Central memory CD8-positive, alpha-beta T cell (primary cell): ENCODE data around the gene OMA1.
A peak's percentile ranks its signal among the peaks of the same experiment; 100 is the strongest.
"Not testable (repeated sequence)": the region's sequence is repeated elsewhere in the genome, so short reads cannot be mapped to it uniquely, and the experiment has no call there.

Experiments
- ATAC-seq: fragments of 150-1000 bp; cut with Tn5 transposase; replicated peaks from 2 replicates; pipeline ENCODE4 v1.10.0; 2022; ENCODE audit warnings: mild to moderate bottlenecking, moderate FRiP score, moderate number of reproducible peaks; ENCODE audit not compliant: poor library complexity, severe bottlenecking; ENCODE audit errors: extremely low read depth
- DNase-seq, 2 donors: peaks; one replicate each; pipeline ENCODE4 v3.0.0; 2021; ENCODE audit warnings: low spot score in 2 of 2
- H3K27ac Mint-ChIP-seq: one replicate; pipeline ENCODE4 v1.8.0; 2022; ENCODE audit warnings: low read depth, mild to moderate bottlenecking, moderate library complexity, mixed read lengths
- H3K27me3 Mint-ChIP-seq: one replicate; pipeline ENCODE4 v1.8.0; 2022; ENCODE audit warnings: mixed read lengths
- H3K36me3 Mint-ChIP-seq: one replicate; pipeline ENCODE4 v1.8.0; 2022; ENCODE audit warnings: mild to moderate bottlenecking, moderate library complexity, mixed read lengths; ENCODE audit not compliant: insufficient read depth
- H3K4me1 Mint-ChIP-seq: one replicate; pipeline ENCODE4 v1.8.0; 2022; ENCODE audit warnings: mixed read lengths
- H3K4me3 Mint-ChIP-seq: one replicate; pipeline ENCODE4 v1.8.0; 2022; ENCODE audit warnings: mild to moderate bottlenecking, moderate library complexity, mixed read lengths
- H3K9me3 Mint-ChIP-seq: one replicate; pipeline ENCODE4 v1.8.0; 2022; ENCODE audit warnings: mixed read lengths

Gene OMA1

DNA sequence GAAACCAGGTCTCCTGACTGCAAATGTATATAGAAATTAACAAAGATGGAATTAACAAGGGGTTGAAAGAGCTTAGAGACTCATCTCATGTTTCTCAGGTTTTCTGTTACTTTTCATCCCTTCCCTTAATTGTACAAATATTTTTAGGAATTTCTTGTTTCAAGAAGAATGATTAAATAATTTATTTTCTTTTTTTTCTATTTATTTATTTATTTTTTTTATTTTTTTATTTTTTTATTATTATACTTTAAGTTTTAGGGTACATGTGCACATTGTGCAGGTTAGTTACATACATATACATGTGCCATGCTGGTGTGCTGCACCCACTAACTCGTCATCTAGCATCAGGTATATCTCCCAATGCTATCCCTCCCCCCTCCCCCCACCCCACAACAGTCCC is 35.6 kb upstream of the OMA1 start:
- not testable (repeated sequence) for ATAC-seq, H3K27ac Mint-ChIP-seq, H3K9me3 Mint-ChIP-seq, H3K4me3 Mint-ChIP-seq, H3K4me1 Mint-ChIP-seq, DNase-seq, H3K36me3 Mint-ChIP-seq
- H3K27me3 Mint-ChIP-seq: peaks cover 70% of the 10 kb centered on the region

DNA sequence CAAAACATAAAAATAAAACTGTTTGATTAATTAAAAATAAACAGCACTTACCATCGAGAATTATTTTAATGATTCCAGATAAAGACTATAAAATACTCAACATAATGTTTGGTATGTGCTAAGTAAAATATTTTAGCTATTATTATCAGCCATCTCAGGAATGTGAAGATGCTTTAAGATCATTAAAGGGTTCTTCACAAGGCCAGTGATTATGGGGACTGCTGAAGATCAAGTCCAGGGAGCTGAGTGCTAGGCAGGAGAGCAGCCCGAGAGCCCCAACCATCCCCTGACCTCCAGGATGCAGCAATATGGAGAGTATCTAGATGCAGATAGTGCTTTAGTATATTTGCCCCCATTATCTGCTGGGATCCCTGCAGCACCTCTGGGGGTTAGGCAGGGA is 35.1 kb upstream of the OMA1 start:
- H3K4me3 Mint-ChIP-seq: no peak overlapping the region
- peaks cover 8% of the 10 kb centered on the region for H3K4me1 Mint-ChIP-seq
- peaks cover 67% of the 10 kb centered on the region for H3K27me3 Mint-ChIP-seq
- ATAC-seq: no peak
- no peak for DNase-seq
- H3K9me3 Mint-ChIP-seq: no peaks in the 10 kb centered on the region
- H3K27ac Mint-ChIP-seq: no peak overlapping the region
- H3K36me3 Mint-ChIP-seq: no peaks in the 10 kb centered on the region

DNA sequence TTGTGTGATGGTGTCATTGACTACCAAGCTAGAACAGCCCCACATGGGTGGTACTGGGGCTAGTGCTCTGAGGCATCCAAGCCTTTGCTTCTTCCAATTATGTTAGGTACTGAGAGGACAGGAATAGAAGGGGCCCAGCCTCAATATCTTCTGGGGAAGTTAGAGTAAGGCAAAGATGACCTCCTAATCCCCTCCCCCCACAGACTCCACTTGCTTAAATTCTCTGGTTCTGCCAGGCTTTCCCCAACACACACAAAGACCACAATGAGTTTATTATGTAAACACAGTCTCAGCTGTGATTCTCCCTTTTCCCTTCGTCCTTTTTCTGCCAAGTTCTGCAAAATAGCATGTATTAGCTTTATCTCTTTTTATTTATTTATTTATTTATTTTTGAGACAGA is 33.7 kb upstream of the OMA1 start:
- no peak for ATAC-seq
- H3K4me1 Mint-ChIP-seq: peaks cover 18% of the 10 kb centered on the region
- H3K9me3 Mint-ChIP-seq: no peaks in the 10 kb centered on the region
- peaks cover 66% of the 10 kb centered on the region for H3K27me3 Mint-ChIP-seq
- DNase-seq: no peak
- no peak overlapping the region for H3K4me3 Mint-ChIP-seq
- H3K36me3 Mint-ChIP-seq: no peaks in the 10 kb centered on the region
- H3K27ac Mint-ChIP-seq: no peak overlapping the region

DNA sequence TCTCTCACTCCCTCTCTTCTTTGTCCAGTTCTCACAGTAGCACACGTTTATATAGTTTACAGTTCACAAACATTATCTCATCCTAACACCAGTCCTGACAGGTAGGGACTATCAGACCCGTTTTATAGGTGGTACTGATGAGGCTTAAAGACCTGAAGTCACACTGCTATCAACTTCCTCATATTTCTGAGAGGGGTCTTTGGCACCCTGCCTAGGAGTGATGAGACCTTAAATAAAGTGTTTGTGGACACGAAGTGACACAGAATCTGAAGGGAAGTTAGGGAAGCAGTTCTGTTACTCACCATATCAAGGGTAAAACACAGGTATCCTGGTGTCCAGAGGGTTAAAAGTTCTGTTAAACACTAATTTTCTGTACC is 31.1 kb upstream of the OMA1 start:
- H3K27me3 Mint-ChIP-seq: peaks cover 69% of the 10 kb centered on the region
- no peak overlapping the region for H3K4me3 Mint-ChIP-seq
- H3K4me1 Mint-ChIP-seq: peaks cover 18% of the 10 kb centered on the region
- no peaks in the 10 kb centered on the region for H3K36me3 Mint-ChIP-seq
- no peaks in the 10 kb centered on the region for H3K9me3 Mint-ChIP-seq
- H3K27ac Mint-ChIP-seq: no peak overlapping the region
- ATAC-seq: no peak
- DNase-seq: no peak

DNA sequence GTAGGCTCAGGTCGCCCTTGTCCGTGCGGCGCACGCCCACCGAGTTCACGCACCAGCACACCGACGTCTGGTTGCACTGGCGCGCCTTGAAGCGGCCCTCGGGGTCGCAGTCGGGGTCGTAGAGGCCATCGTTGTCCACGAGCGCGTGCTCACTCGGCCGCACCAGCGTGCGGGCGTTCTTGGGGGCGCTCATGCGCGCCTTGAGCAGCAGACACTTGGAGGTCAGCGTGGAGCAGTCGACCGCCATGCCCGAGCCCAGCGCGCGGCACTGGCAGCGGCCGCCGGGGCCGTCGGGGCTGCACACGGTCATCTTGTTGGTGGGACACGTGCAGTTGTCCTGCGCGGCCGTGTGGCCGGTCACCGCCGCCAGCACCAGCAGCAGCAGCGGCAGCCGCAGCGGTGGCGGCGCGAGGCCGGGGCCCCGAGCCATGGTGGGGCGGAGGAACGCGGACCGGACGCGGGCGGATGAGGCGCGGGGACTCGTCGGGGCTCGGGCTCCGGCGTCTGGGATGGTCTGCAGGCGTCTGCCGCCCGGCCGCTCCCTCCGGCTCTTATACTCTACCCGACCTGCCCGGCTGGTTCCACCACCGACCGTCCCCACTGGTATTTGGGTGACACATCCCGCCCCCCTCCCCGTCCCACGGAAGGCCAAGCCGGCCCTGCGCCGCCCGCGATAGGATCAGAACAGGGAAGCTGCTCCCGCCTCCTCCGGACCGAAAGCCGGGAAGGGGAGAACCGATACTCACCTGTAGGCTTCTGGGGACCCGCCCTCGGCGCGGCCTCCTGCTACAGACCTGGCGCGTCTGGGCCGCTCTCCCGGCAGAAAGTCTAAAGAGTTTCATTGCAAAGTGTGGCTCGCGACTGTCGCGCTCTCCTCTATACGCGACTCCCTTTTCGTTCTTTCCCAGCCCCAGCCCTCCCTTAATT is 30.5 kb upstream of the OMA1 start, which contains the start of gene TACSTD2:
TSS of gene TACSTD2 (minus strand) at position 526 of the 927 bp plus-strand sequence. CDS start at position 430, 96 bp downstream.
- no peaks in the 10 kb centered on the region for H3K36me3 Mint-ChIP-seq
- H3K4me1 Mint-ChIP-seq: peaks cover 18% of the 10 kb centered on the region
- H3K27me3 Mint-ChIP-seq: peaks cover 76% of the 10 kb centered on the region
- DNase-seq (no peak), ATAC-seq (no peak)
- H3K9me3 Mint-ChIP-seq: no peaks in the 10 kb centered on the region
- H3K27ac Mint-ChIP-seq: no peak within 1 kb of the TSS
- peak within 1 kb of the TSS; percentile 53 for H3K4me3 Mint-ChIP-seq

DNA sequence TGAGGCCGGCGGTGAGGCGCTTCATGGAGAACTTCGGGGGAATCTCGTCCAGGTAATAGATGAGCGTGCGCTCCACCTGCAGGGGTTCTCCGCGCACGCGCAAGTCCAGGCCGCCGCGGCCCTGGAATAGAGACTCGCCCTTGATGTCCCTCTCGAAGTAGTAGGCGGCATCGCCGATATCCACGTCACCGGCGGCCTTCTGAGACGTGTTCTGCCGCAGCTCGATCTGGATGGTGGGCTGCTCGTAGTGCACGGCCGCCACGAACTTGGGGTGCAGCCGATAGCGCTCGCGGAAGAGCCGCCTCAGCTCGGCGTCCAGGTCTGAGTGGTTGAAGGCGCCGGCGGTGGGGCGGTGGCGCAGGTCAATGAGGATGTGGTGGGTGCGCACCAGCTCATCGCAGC is 29.8 kb upstream of the OMA1 start:
- Mint-ChIP-seq H3K9me3 (no peaks in the 10 kb centered on the region), H3K27ac (no peak overlapping the region), H3K27me3 (peaks cover 82% of the 10 kb centered on the region), H3K36me3 (no peaks in the 10 kb centered on the region), H3K4me3 (peak overlapping the region; percentile 53), H3K4me1 (peaks cover 18% of the 10 kb centered on the region)
- DNase-seq (no peak), ATAC-seq (no peak)

DNA sequence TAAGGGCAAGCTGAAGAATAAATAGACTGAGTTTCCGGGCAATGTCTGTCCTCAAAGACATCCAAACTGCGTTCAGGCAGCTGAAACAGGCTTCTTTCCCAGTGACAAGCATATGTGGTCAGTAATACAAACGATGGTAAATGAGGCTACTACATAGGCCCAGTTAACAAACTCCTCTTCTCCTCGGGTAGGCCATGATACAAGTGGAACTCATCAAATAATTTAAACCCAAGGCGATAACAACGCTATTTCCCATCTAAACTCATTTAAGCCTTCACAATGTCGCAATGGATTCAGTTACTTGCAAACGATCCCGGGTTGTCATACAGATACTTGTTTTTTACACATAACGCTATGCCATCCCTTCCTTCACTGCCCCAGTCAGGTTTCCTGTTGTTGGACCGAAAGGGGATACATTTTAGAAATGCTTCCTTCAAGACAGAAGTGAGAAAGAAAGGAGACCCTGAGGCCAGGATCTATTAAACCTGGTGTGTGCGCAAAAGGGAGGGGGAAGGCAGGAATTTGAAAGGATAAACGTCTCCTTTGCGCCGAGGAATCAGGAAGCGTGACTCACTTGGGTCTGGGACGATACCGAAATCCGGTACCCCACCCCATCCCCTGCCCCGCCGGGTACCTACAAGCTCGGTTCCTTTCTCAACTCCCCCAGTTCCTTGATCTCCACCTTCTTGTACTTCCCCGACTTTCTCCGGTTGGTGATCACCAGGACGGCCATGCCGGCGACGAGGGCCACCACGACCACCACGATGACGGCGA is 29.2 kb upstream of the OMA1 start:
- Mint-ChIP-seq H3K36me3 (no peaks in the 10 kb centered on the region), H3K27me3 (peaks cover 87% of the 10 kb centered on the region), H3K4me1 (peaks cover 18% of the 10 kb centered on the region), H3K4me3 (peak overlapping the region; percentile 53), H3K27ac (no peak overlapping the region), H3K9me3 (no peaks in the 10 kb centered on the region)
- DNase-seq: no peak
- ATAC-seq: no peak

DNA sequence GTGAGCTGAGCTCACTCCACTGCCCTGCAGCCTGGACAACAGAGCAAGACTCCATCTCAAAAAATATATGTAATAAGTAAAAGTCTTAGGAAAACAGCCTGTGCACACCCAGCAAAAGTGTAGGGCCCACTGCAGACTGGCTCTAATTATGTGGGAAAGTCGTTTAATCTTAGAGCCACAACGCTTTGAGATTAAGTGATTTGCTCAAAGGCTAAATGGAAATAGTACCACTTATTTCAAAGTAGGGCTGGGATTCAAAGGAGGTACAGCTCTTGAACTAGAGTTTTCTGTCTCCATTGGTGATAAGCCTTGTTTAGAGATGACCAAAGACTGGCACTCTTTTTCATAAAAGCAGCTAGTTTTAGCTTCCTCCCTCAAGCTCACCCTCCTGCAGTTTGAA is 28.3 kb upstream of the OMA1 start:
- H3K4me1 Mint-ChIP-seq: peaks cover 18% of the 10 kb centered on the region
- no peaks in the 10 kb centered on the region for H3K9me3 Mint-ChIP-seq
- H3K27ac Mint-ChIP-seq: no peak overlapping the region
- DNase-seq (no peak), ATAC-seq (no peak)
- H3K36me3 Mint-ChIP-seq: no peaks in the 10 kb centered on the region
- H3K27me3 Mint-ChIP-seq: peaks cover 91% of the 10 kb centered on the region
- no peak overlapping the region for H3K4me3 Mint-ChIP-seq

DNA sequence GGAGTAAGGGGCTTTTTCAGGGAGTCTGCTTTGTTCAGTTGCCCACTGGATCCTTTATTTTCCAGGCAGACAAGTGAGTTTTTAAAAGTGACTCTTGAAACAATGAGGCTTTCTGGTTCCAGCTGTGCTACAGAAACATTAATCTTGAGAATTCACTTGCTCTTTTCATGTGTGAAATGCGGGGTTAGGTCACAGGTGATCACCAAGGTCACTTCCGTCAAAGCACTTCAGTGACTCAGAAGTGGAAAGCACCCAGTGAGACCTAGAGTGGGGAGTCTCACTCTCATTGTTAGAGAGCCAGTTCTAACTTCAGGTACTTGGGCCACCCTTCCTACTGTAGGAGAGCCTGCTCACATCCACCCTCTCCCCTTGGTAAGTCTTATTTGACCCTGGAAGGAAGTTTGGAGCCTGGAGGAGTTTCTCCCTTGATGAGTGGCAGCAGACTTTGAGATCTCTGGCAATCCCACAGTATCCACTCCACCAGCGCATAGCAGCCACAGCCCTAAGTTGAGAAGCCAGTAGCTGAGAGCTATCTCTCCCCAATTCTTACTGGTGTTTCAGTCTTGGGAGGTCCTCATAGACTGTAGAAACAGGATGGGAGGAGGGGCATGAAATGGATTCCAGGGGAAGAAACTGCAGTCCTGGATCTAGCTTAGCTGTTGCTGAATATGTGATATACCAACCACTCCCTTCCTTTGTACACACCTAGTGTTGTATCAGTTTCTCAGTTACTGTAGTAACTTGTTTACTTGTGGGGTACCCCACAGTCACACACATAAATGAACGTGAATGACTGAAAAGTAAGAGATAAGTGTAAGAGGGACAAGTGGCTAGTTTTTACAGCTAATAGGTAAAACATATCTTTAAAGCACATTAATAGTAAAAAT is 27.4 kb upstream of the OMA1 start:
- ATAC-seq (peak; percentile 87), DNase-seq (peak in 1 of 2 donors; percentile 21)
- Mint-ChIP-seq H3K27ac (no peak overlapping the region), H3K4me3 (no peak overlapping the region), H3K4me1 (peaks cover 18% of the 10 kb centered on the region), H3K9me3 (no peaks in the 10 kb centered on the region), H3K27me3 (peaks cover 91% of the 10 kb centered on the region), H3K36me3 (no peaks in the 10 kb centered on the region)

DNA sequence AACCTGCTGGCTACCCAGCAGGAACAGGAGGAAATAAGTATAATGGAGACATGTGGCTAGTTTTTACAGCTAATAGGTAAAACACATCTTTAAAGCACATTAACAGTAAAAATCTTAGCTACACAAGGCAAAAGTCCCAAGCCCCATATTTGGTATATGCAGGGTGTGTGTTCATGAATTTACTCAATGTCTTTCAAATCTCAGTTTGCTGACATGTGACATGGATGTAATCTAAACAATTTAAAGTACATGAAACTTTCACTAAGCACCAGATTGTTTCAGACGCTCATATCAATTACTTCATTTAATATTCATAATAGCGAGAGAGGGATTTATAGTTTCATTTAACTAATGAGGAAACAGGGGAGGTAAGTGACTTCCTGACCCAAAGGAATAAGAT is 26.6 kb upstream of the OMA1 start:
- Mint-ChIP-seq H3K36me3 (no peaks in the 10 kb centered on the region), H3K27ac (no peak overlapping the region), H3K9me3 (no peaks in the 10 kb centered on the region), H3K4me3 (no peak overlapping the region), H3K27me3 (peaks cover 94% of the 10 kb centered on the region), H3K4me1 (peaks cover 18% of the 10 kb centered on the region)
- ATAC-seq (no peak), DNase-seq (no peak)

DNA sequence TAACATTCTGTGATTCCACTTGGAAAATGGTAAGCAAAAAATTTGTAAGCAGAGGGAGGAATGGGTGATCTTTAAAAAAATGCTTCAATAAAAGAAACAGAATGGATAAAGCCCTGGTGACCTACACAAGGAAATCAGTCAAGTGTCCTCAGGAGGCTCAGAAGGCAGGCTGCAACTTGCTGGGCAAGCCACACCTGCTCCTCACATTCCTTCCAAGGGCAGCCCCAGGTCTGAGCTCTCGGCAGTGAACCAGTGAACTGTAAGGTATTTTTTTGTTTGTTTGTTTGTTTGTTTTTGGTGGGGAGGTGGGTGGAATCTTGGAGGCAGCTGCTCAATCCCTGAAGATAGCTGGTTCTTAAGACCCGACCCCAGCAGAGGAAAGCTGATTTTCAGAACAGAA is 26.2 kb upstream of the OMA1 start:
- DNase-seq (no peak), ATAC-seq (no peak)
- peaks cover 14% of the 10 kb centered on the region for H3K4me1 Mint-ChIP-seq
- H3K27me3 Mint-ChIP-seq: peaks cover 93% of the 10 kb centered on the region
- no peak overlapping the region for H3K27ac Mint-ChIP-seq
- no peaks in the 10 kb centered on the region for H3K36me3 Mint-ChIP-seq
- H3K9me3 Mint-ChIP-seq: no peaks in the 10 kb centered on the region
- no peak overlapping the region for H3K4me3 Mint-ChIP-seq

DNA sequence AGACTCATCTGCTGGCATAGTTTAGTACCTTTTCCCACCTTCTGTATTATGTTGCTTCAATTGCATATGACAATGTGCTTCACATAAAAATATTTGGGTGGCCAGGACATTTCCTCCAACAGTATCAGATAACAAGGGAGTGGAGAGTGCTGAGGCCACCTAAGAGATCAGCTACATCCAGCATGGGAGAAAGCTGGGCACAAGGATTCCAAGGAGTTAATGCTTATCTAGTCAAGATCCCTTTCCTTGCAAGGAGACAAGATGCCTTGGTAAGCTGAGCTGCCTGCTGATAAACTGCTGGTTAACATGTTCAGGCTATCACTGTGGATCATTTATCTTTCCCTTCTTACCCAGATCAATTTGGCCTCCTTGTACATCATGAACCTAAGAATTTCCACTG is 25.1 kb upstream of the OMA1 start:
- Mint-ChIP-seq H3K9me3 (no peaks in the 10 kb centered on the region), H3K4me3 (no peak overlapping the region), H3K27me3 (peaks cover 91% of the 10 kb centered on the region), H3K4me1 (peaks cover 10% of the 10 kb centered on the region), H3K27ac (no peak overlapping the region), H3K36me3 (no peaks in the 10 kb centered on the region)
- ATAC-seq: no peak
- no peak for DNase-seq
